PC-9 (cell line): ENCODE data around the gene CPEB3. TPM values are rescaled to one million over a fixed set of nuclear protein-coding genes. Genes with fewer than 3 reads are reported as not detected.

Experiments used
- BruUV-seq: library from RNA; stranded (reverse); fragments of 400-500 nt; replicated peaks from 2 replicates; lab custom pipeline; 2021; lab: Mats Ljungman, UMichigan
- CTCF ChIA-PET: fragments of 300-600 bp; sonication (Branson Sonifier 250); formaldehyde crosslinking; loops from one replicate; lab custom pipeline; 2022; ENCODE audit warnings: antibody characterized with exemption; lab: Charles Lee
- POLR2A ChIA-PET: fragments of 300-600 bp; sonication (Branson Sonifier 250); formaldehyde crosslinking; loops from one replicate; lab custom pipeline; 2022; ENCODE audit warnings: antibody characterized with exemption; ENCODE audit not compliant: unreplicated experiment; lab: Charles Lee
- DNase-seq, 2 experiments: peaks; one replicate each; pipeline versions ENCODE4 v3.0.0 to v3.0.0-alpha.2; 2015 to 2022; ENCODE audit warnings: mixed read lengths in 1 of 2
- H2AFZ ChIP-seq: fragments of 200-600 bp; sonication (generic); 2 replicates; pipeline ENCODE4 v1.8.1; 2017; ENCODE audit warnings: antibody characterized with exemption
- H3F3A ChIP-seq: fragments of 200-600 bp; sonication (generic); 2 replicates; pipeline ENCODE4 v1.8.1; 2017; ENCODE audit warnings: antibody characterized with exemption, mild to moderate bottlenecking, low read depth; ENCODE audit not compliant: insufficient read depth
- H3K27ac ChIP-seq: fragments of 200-600 bp; sonication (generic); 2 replicates; pipeline ENCODE4 v1.6.1; 2016; ENCODE audit warnings: mixed run types
- H3K27me3 ChIP-seq: fragments of 200-600 bp; sonication (generic); 2 replicates; pipeline ENCODE4 v1.6.1; 2016; ENCODE audit warnings: low read depth, mixed run types; ENCODE audit not compliant: insufficient read depth
- H3K36me3 ChIP-seq: fragments of 200-600 bp; sonication (generic); 2 replicates; pipeline ENCODE4 v1.6.1; 2016; ENCODE audit warnings: low read depth, mixed run types
- H3K4me1 ChIP-seq: fragments of 200-600 bp; sonication (generic); replicated peaks from 2 replicates; pipeline ENCODE4 v1.6.1; 2016; ENCODE audit warnings: mixed run types; ENCODE audit not compliant: insufficient read depth
- H3K4me2 ChIP-seq: fragments of 200-600 bp; sonication (generic); 2 replicates; pipeline ENCODE4 v1.6.1; 2017; ENCODE audit warnings: mixed run types
- H3K4me3 ChIP-seq: fragments of 200-600 bp; sonication (generic); 2 replicates; pipeline ENCODE4 v1.6.1; 2016; ENCODE audit warnings: mixed run types
- H3K79me2 ChIP-seq: fragments of 200-600 bp; sonication (generic); 2 replicates; pipeline ENCODE4 v1.6.1; 2017; ENCODE audit warnings: low read depth, mixed run types
- H3K9me2 ChIP-seq: fragments of 200-600 bp; sonication (generic); 2 replicates; pipeline ENCODE4 v1.8.1; 2017; ENCODE audit warnings: mild to moderate bottlenecking; ENCODE audit not compliant: insufficient read depth
- H3K9me3 ChIP-seq: fragments of 200-600 bp; sonication (generic); 2 replicates; pipeline ENCODE4 v1.8.1; 2016; ENCODE audit warnings: low read depth; ENCODE audit not compliant: insufficient read depth
- H4K20me1 ChIP-seq: fragments of 200-600 bp; sonication (generic); 2 replicates; pipeline ENCODE4 v1.8.1; 2017; ENCODE audit not compliant: insufficient read depth
- CTCF ChIP-seq: fragments of 200-600 bp; sonication (generic); conservative IDR thresholded peaks from 2 replicates; pipeline ENCODE4 v1.6.1; 2017; ENCODE audit warnings: mixed run types, antibody characterized with exemption, mild to moderate bottlenecking, moderate library complexity
- EZH2 ChIP-seq: fragments of 200-600 bp; sonication (generic); IDR thresholded peaks from 2 replicates; pipeline ENCODE4 v1.8.0; 2017; ENCODE audit warnings: antibody characterized with exemption, low read depth
- intact Hi-C: fragments of 100-400 bp; cut with micrococcal nuclease; formaldehyde crosslinking; loops from one replicate; pipeline ENCODE4 v1.10.0; 2022; ENCODE audit not compliant: unreplicated experiment
- total RNA-seq: library from RNA; stranded (reverse); gene quantifications from 2 replicates; pipeline ENCODE4 v1.2.3, GENCODE V29; 2021

CPEB3 gene
- total RNA-seq, 1 experiment from 2014 or later = 1.4 TPM

- H3K4me1 ChIP-seq = no peaks in the 10 kb centered on the region
- H3K9me2 ChIP-seq = no peaks in the 10 kb centered on the region
- TF ChIP-seq EZH2 (no peak), CTCF (no peak)
- H3K4me3 ChIP-seq = no peak overlapping the region
- no peaks in the 10 kb centered on the region for H4K20me1 ChIP-seq
- H3K27ac ChIP-seq = no peak overlapping the region
- no peaks in the 10 kb centered on the region for H3K27me3 ChIP-seq
- no peaks in the 10 kb centered on the region for H3K36me3 ChIP-seq
- no peak for DNase-seq
- no peaks in the 10 kb centered on the region for H3F3A ChIP-seq
- BruUV-seq = no TSS peak
- ChIA-PET POLR2A (no interaction called here), CTCF (no interaction called here)
- H3K4me2 ChIP-seq = no peak overlapping the region
- no peaks in the 10 kb centered on the region for H3K79me2 ChIP-seq
- no peaks in the 10 kb centered on the region for H3K9me3 ChIP-seq
- H2AFZ ChIP-seq = no peak overlapping the region
- intact Hi-C loops = no loop called here
Measured at GRCh38 chr10:92183199-92183598, 107.7 kb downstream of the CPEB3 start.

- H3K27ac ChIP-seq = no peak overlapping the region
- intact Hi-C loops = no loop called here
- H3K36me3 ChIP-seq = no peaks in the 10 kb centered on the region
- H2AFZ ChIP-seq = no peak overlapping the region
- no peaks in the 10 kb centered on the region for H3K9me3 ChIP-seq
- no peaks in the 10 kb centered on the region for H3K79me2 ChIP-seq
- H4K20me1 ChIP-seq = no peaks in the 10 kb centered on the region
- no peaks in the 10 kb centered on the region for H3K4me1 ChIP-seq
- H3K4me2 ChIP-seq = no peak overlapping the region
- ChIA-PET CTCF (no interaction called here), POLR2A (no interaction called here)
- no TSS peak for BruUV-seq
- no peaks in the 10 kb centered on the region for H3K27me3 ChIP-seq
- no peaks in the 10 kb centered on the region for H3F3A ChIP-seq
- H3K9me2 ChIP-seq = no peaks in the 10 kb centered on the region
- TF ChIP-seq EZH2 (no peak), CTCF (no peak; the same call in 1 of the 2 replicates)
- H3K4me3 ChIP-seq = no peak overlapping the region
- DNase-seq = no peak
Measured at GRCh38 chr10:92181575-92181974, 109.3 kb downstream of the CPEB3 start.

DNA sequence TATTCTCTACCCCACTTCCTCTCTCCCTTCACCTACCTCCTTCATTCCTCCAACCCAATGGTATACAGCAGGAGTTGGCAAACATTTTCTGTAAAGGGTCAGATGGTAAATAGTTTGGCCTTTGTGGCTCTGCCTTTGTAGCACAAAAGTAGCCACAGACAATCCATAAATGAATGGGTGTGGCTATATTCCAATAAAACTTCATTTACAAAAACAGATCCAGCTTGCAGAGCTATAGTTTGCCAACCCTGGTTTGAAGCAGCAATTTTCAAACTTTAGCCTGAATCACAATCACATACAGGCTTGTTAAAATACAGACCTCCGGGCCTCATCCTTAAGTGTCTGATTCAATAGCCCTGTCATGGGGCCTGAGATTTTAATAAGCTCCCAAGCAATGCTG, 110.5 kb downstream of the CPEB3 start:
- no peak for TF ChIP-seq EZH2
- no peak for TF ChIP-seq CTCF

More for the DNA sequence above, 110.5 kb downstream of the CPEB3 start:
- DNase-seq = no peak
- Histone ChIP-seq H3K4me1 (no peaks in the 10 kb centered on the region), H3F3A (no peaks in the 10 kb centered on the region), H3K27me3 (no peaks in the 10 kb centered on the region), H3K36me3 (no peaks in the 10 kb centered on the region), H2AFZ (no peak overlapping the region), H3K9me2 (no peaks in the 10 kb centered on the region), H3K9me3 (no peaks in the 10 kb centered on the region), H3K27ac (no peak overlapping the region), H4K20me1 (no peaks in the 10 kb centered on the region), H3K4me3 (no peak overlapping the region), H3K79me2 (no peaks in the 10 kb centered on the region), H3K4me2 (no peak overlapping the region)
- intact Hi-C loops = no loop called here
- ChIA-PET CTCF (no interaction called here), POLR2A (no interaction called here)
- BruUV-seq = no TSS peak
